Measurements from ENCODE around the gene SIGLEC7.

SIGLEC7 gene

GRCh38 chr19:51116736-51117286, 25.3 kb upstream of the SIGLEC7 start:
- no peak for DNase-seq (ENCODE audit: extremely low read depth in 1 of 2, low read depth in 1 of 2)

DNA sequence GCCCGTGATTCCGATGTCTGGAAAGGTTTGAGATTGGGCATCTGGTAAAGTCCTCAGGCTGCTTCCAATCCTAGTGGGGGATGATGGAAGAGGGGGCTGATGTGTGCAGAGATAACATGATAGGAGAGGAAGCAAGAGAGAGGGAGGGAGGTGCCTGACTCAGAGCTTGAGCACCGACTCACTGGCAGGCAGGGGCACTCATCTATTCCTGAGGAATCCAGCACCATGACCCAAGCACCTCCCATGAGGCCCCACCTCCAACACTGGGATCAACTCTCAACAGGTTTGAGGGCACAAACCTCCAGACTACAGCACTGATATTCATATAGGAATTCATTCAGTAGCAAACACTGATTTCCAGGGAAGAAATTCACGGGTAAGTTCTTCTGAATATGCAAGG, 23.0 kb upstream of the SIGLEC7 start:
- DNase-seq (ENCODE audit: extremely low read depth in 1 of 2, low read depth in 1 of 2), result no peak

DNA sequence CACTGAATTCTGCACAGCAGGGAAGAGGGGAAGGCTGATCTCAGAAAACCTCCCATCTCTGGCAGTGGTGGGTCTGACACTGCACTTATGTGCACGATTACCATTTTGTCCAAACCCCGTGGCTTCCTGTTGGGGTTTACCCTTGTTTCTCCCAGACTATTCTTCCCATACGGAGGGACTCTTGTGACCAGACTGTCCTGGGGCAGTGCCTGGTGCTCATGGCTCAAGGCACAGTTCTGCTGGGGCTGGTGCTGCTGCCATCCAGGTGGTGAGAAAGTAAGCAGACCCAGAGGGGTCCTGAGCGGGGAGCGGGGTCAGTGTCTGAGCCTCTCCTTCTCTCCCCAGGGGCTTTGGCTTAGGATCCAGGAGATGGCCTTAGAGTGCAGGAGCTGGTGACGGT, 22.5 kb upstream of the SIGLEC7 start:
- DNase-seq (ENCODE audit: extremely low read depth in 1 of 2, low read depth in 1 of 2), result no peak

DNA sequence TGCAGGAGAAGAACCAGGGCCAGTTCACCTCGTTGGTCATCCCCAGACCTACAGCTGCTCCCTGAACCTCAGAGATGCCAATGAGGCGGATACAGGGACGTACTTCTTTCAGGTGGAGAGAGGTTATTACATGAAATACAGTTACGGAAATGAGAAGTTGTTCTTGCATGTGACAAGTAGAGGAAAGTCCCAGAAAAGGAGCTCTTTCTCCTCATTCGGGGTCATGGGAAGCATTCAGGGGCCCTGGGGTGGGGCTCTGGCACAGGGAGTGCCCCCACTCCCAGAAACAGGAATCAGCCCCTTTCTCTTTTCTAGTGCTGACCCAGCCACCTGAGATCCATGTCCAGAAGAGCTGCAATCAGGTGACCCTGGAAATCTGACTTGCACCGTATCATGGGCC, 21.9 kb upstream of the SIGLEC7 start:
- no peak for DNase-seq (ENCODE audit: extremely low read depth in 1 of 2, low read depth in 1 of 2)

DNA sequence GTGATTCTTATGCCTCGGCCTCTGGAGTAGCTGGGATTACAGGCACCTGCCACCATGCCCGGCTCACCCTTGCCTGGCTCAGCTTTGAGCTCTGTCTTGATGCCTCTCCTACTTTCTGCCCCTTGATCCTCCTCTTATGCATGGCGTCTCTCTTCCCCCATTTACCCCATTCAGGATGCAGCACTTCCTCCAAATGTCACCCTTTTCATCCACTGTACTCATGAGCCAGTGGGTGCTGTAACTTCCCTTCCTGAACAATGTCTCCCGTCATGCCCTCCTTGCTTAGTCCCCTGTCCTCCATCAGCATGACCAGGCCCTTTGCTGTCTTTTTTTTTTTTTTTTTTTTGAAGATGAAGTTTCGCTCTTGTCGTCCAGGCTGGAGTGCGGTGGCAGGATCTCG, 20.8 kb upstream of the SIGLEC7 start:
- DNase-seq (ENCODE audit: extremely low read depth in 1 of 2, low read depth in 1 of 2), result no peak

- no peak for DNase-seq (ENCODE audit: extremely low read depth in 1 of 2, low read depth in 1 of 2)
These were observed 19.8 kb upstream of the SIGLEC7 start for GRCh38 chr19:51122112-51122981.

DNA sequence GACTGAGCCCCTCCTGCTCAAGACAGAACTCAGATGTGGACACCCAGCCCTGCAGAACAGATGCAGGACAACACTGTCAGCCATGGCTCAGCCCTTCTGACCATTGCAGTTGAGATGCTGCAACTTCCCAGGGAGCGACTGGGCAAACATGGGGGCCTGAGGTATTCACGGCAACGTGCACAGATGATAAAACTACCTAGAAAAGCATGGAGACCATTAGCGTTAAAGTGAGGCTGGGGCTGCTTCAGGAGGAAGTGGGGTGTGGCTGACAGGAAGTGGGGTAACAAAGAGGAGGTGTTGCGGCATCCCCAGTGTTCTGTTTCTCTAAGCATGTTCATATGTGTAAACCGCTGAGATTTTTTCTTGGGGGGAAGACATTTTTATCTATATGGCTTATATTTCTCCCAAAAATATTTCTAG, 18.7 kb upstream of the SIGLEC7 start:
- no peak for DNase-seq (ENCODE audit: extremely low read depth in 1 of 2, low read depth in 1 of 2)

GRCh38 chr19:51123802-51124201, 18.3 kb upstream of the SIGLEC7 start:
- DNase-seq (ENCODE audit: extremely low read depth in 1 of 2, low read depth in 1 of 2), result no peak

DNA sequence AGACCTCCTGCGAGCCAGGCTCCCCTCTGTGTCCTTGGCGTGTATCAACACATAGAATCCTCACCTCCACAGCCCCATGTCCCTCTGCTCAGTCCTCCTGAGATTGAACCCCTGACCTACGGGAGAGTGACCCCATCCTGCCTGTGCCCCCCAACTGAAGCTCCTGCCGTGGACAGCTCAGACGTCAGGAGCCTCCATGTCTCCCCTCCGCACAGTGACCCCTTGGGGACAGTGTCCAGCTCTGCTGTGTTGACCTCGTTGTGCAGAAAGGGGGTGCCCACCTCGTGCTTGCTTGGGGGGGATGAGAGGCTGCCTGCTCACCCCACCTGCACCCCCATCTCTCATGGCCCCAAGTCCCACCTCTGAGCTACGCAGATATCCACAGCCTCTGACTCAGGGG, 17.9 kb upstream of the SIGLEC7 start:
- DNase-seq (ENCODE audit: extremely low read depth in 1 of 2, low read depth in 1 of 2), result no peak

DNA sequence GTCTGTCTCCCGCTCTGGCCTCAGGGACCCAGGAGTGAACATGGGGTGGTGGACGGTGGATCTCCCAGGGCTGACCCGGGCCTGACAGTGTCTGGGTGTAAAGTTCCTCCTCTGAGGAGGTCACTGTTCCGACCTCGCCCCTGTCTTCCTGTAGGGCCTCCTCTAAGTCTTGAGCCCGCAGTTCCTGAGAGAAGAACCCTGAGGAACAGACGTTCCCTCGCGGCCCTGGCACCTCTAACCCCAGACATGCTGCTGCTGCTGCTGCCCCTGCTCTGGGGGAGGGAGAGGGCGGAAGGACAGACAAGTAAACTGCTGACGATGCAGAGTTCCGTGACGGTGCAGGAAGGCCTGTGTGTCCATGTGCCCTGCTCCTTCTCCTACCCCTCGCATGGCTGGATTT, 17.4 kb upstream of the SIGLEC7 start, which contains the start of gene SIGLEC9:
SIGLEC9 (plus strand) TSS at position 178 of the 400 bp plus-strand sequence; CDS start at position 247, 69 bp downstream.
- DNase-seq (ENCODE audit: extremely low read depth in 1 of 2, low read depth in 1 of 2), result no peak

DNA sequence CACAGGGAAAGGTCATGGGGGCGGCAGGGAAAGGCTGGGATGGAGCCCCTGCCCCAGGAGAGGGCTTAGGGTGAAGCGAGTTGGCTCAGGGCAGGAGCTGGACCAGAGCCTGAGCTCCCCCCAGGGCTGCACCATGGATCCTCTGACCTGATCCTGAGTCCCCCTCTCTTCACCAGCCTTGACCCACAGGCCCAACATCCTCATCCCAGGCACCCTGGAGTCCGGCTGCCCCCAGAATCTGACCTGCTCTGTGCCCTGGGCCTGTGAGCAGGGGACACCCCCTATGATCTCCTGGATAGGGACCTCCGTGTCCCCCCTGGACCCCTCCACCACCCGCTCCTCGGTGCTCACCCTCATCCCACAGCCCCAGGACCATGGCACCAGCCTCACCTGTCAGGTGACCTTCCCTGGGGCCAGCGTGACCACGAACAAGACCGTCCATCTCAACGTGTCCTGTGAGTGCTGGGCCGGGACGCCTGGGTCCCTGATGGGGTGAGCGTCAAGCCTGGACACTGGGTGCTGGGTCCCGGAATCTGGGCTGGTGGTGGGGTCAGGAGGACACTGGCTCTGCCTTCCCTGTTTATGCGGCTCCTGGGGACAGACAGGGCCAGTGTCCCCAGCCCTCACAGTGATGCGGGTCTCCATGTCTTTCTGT, 16.6 kb upstream of the SIGLEC7 start:
- no peak for DNase-seq (ENCODE audit: extremely low read depth in 1 of 2, low read depth in 1 of 2)

GRCh38 chr19:51127032-51127431, 15.1 kb upstream of the SIGLEC7 start:
- no peak for DNase-seq (ENCODE audit: extremely low read depth in 1 of 2, low read depth in 1 of 2)

GRCh38 chr19:51127755-51128154, 14.3 kb upstream of the SIGLEC7 start:
- DNase-seq (ENCODE audit: extremely low read depth in 1 of 2, low read depth in 1 of 2), result peak in 1 of 2 donors; percentile 40

GRCh38 chr19:51128227-51128626, 13.9 kb upstream of the SIGLEC7 start:
- no peak for DNase-seq (ENCODE audit: extremely low read depth in 1 of 2, low read depth in 1 of 2)

DNA sequence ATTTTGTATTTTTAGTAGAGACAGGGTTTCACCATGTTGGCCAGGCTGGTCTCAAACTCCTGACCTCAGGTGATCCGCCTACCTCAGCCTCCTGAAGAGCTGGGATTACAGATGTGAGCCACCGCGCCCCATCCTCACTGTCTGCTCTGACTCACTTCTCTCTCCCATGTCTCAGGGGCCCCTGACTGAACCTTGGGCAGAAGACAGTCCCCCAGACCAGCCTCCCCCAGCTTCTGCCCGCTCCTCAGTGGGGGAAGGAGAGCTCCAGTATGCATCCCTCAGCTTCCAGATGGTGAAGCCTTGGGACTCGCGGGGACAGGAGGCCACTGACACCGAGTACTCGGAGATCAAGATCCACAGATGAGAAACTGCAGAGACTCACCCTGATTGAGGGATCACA, 12.4 kb upstream of the SIGLEC7 start:
- DNase-seq (ENCODE audit: extremely low read depth in 1 of 2, low read depth in 1 of 2), result no peak

GRCh38 chr19:51131780-51132680, 10.1 kb upstream of the SIGLEC7 start:
- peak in 1 of 2 donors; percentile 14 for DNase-seq (ENCODE audit: extremely low read depth in 1 of 2, low read depth in 1 of 2)

DNA sequence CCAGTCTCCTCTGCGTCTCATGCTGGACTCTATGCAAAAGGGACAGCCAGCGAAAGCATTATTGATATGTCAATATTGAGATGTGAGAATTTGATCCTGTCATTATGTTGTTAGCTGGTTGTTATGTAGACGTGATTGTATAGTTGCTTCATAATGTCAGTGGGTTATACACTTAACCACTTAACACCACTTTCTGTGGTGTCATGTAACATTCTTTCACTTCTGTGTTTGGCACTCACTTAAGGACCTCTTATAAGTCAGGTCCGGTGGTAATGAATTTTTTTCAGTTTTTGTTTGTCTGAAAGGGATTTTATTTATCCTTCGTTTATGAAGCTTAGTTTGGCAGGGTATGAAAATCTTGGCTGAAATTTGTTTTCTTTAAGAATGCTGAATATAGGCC, 7.1 kb upstream of the SIGLEC7 start:
- DNase-seq (ENCODE audit: extremely low read depth in 1 of 2, low read depth in 1 of 2), result no peak

DNA sequence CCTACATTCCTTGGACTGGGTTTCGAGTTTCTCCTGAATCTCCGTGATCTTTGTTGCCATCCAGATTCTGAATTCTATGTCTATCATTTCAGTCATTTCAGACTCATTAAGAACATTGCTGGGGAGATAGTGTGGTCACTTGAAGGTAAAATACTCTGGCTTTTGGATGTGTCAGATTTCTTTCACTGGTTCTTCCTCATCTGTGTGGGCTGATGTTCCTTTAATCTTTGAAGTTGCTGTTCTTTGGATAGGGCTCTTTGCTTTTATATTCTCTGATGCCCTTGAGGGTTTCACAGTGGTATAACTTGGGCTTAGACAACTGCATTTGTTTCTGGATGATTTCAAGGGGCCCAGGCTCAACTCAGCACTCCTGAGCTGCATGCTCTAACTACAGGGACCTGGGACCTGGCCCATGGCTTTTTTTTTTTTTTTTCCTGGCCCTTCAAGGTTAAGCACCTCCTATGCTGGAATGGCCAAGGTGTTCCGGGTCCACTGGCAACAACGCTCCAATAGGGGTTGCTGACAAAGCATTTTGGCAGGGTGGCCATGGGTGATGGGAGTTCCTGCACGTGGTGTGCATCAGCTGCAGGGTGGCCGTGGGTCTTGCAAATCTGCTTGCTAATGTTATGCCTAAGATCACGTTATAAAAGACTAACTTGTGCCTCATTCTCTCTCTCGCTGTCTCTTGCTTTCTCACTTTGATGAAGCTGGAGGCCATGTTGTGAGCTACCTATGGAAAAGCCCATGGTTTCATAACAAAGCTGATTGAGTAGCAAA, 5.9 kb upstream of the SIGLEC7 start:
- DNase-seq (ENCODE audit: extremely low read depth in 1 of 2, low read depth in 1 of 2), result no peak

- DNase-seq (ENCODE audit: extremely low read depth in 1 of 2, low read depth in 1 of 2), result no peak
These were observed 5.1 kb upstream of the SIGLEC7 start for GRCh38 chr19:51136851-51137551.
